ENCODE measurements around the gene SEMA3C. TPM values are rescaled to one million over a fixed set of nuclear protein-coding genes. Genes with fewer than 3 reads are reported as not detected.
A peak's percentile ranks its signal among the peaks of the same experiment; 100 is the strongest.

Gene SEMA3C
- total and polyA plus RNA-seq, 4 donors = 3.3 to 86.8 (median 15.9) TPM

- H3K4me3 ChIP-seq (ENCODE audit: low read length in 2 of 2) = no peak overlapping the region
- no peaks in the 10 kb centered on the region for H3K36me3 ChIP-seq (ENCODE audit: control insufficient read depth in 1 of 2, insufficient read depth in 2 of 2, low read length in 1 of 2)
- ATAC-seq (ENCODE audit: low FRiP score) = no peak
- WGBS, 2 donors = 99 to 100% methylated on average over 1 of the region's 1 CpG
- no peak overlapping the region for H3K27ac ChIP-seq (ENCODE audit: low read depth in 1 of 2, low read length in 2 of 2)
- intact Hi-C loops (cut with DNase I) = no loop called here
- H3K9me3 ChIP-seq (ENCODE audit: control insufficient read depth, low read length) = no peaks in the 10 kb centered on the region
- peaks cover 0 to 3% of the 10 kb centered on the region in 2 donors for H3K4me1 ChIP-seq (ENCODE audit: control insufficient read depth in 1 of 2, insufficient read depth in 2 of 2, low read length in 2 of 2)
- no peaks in the 10 kb centered on the region for H3K27me3 ChIP-seq (ENCODE audit: control insufficient read depth in 1 of 2, insufficient read depth in 2 of 2, low read length in 1 of 2)
- DNase-seq = no peak
Observed at GRCh38 chr7:80902019-80902418, 16.8 kb downstream of the SEMA3C start.

GRCh38 chr7:80900583-80901576, 18.0 kb downstream of the SEMA3C start:
- intact Hi-C loops (cut with DNase I) = no loop called here
- no peak overlapping the region for H3K4me3 ChIP-seq (ENCODE audit: low read length in 2 of 2)
- peak overlapping the region; percentile 67 to 86 for H3K27ac ChIP-seq (ENCODE audit: low read depth in 1 of 2, low read length in 2 of 2)
- no peaks in the 10 kb centered on the region for H3K36me3 ChIP-seq (ENCODE audit: control insufficient read depth in 1 of 2, insufficient read depth in 2 of 2, low read length in 1 of 2)
- ATAC-seq (ENCODE audit: low FRiP score) (no peak), DNase-seq (no peak)
- WGBS, 2 donors = 33 to 43% methylated on average over 4 of the region's 4 CpGs
- H3K4me1 ChIP-seq (ENCODE audit: control insufficient read depth in 1 of 2, insufficient read depth in 2 of 2, low read length in 2 of 2) = peaks cover 0 to 3% of the 10 kb centered on the region in 2 donors
- no peaks in the 10 kb centered on the region for H3K9me3 ChIP-seq (ENCODE audit: control insufficient read depth, low read length)
- no peaks in the 10 kb centered on the region for H3K27me3 ChIP-seq (ENCODE audit: control insufficient read depth in 1 of 2, insufficient read depth in 2 of 2, low read length in 1 of 2)

DNA sequence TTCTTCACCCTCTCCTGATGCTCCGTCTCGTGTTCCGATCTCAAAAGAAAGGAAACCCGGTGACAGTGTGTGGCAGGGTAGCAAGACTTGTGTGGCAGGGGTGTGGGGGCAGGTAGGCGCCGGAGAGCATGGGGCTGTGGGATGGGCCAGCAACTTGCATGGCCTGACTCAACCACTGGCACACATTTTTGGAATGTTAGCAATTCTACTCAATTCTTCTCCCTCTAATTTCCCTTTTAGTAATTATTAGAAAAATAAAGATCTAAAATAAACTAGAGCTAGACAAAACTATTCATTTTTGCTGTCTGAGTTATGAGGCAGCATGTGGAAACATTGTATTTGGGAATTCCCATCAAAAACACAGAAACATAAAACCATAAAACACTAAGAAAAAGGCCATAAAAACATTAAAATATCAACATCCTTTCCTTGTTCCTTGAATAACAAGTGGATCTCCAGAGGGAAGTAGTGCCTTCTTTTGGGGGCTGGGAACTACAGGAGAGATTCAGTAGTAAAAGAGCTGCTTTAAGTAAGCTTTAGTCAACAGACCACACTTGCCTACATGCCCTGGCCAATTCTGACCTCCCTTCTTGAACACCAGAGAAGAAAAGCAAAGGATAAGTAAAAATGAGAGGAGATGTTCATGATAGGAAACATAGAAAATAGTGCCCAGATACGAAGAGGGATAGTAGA, 21.8 kb downstream of the SEMA3C start:
- no peaks in the 10 kb centered on the region for H3K36me3 ChIP-seq (ENCODE audit: control insufficient read depth in 1 of 2, insufficient read depth in 2 of 2, low read length in 1 of 2)
- no peaks in the 10 kb centered on the region for H3K27me3 ChIP-seq (ENCODE audit: control insufficient read depth in 1 of 2, insufficient read depth in 2 of 2, low read length in 1 of 2)
- DNase-seq (no peak), ATAC-seq (ENCODE audit: low FRiP score) (peak; percentile 29)
- no peaks in the 10 kb centered on the region for H3K9me3 ChIP-seq (ENCODE audit: control insufficient read depth, low read length)
- H3K4me3 ChIP-seq (ENCODE audit: low read length in 2 of 2) = no peak overlapping the region
- 77 to 80% methylated on average over 7 of the region's 7 CpGs for WGBS, 2 donors
- intact Hi-C loops (cut with DNase I) = no loop called here
- H3K27ac ChIP-seq (ENCODE audit: low read depth in 1 of 2, low read length in 2 of 2) = peak overlapping the region in 1 of 2 donors; percentile 8
- H3K4me1 ChIP-seq (ENCODE audit: control insufficient read depth in 1 of 2, insufficient read depth in 2 of 2, low read length in 2 of 2) = no peaks in the 10 kb centered on the region

- peaks cover 0 to 2% of the 10 kb centered on the region in 2 donors for H3K4me1 ChIP-seq (ENCODE audit: control insufficient read depth in 1 of 2, insufficient read depth in 2 of 2, low read length in 2 of 2)
- ATAC-seq (ENCODE audit: low FRiP score) (no peak), DNase-seq (no peak)
- no peak overlapping the region for H3K4me3 ChIP-seq (ENCODE audit: low read length in 2 of 2)
- H3K27me3 ChIP-seq (ENCODE audit: control insufficient read depth in 1 of 2, insufficient read depth in 2 of 2, low read length in 1 of 2) = no peaks in the 10 kb centered on the region
- intact Hi-C loops (cut with DNase I) = no loop called here
- H3K9me3 ChIP-seq (ENCODE audit: control insufficient read depth, low read length) = no peaks in the 10 kb centered on the region
- WGBS, 2 donors = 81 to 88% methylated on average over 4 of the region's 4 CpGs
- no peaks in the 10 kb centered on the region for H3K36me3 ChIP-seq (ENCODE audit: control insufficient read depth in 1 of 2, insufficient read depth in 2 of 2, low read length in 1 of 2)
- no peak overlapping the region for H3K27ac ChIP-seq (ENCODE audit: low read depth in 1 of 2, low read length in 2 of 2)
Observed at GRCh38 chr7:80895056-80895455, 23.8 kb downstream of the SEMA3C start.

DNA sequence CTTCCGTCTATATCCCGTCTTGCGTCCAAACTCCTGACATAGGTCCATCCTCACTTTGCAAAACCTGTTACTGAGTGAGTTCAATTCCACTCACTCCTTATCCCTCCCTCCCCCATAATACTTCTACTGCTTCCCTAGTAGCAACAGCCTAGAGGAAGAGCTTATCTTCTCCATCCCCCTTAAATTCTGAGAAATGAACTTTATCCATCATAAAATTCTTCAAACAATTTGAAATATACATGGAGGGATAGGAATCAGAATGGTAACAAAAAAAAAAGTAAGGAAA, 27.6 kb downstream of the SEMA3C start:
- H3K27ac ChIP-seq (ENCODE audit: low read depth in 1 of 2, low read length in 2 of 2) = no peak overlapping the region
- DNase-seq = no peak
- H3K27me3 ChIP-seq (ENCODE audit: control insufficient read depth in 1 of 2, insufficient read depth in 2 of 2, low read length in 1 of 2) = no peaks in the 10 kb centered on the region
- no peak overlapping the region for H3K4me3 ChIP-seq (ENCODE audit: low read length in 2 of 2)
- no peak for ATAC-seq (ENCODE audit: low FRiP score)
- H3K9me3 ChIP-seq (ENCODE audit: control insufficient read depth, low read length) = no peaks in the 10 kb centered on the region
- WGBS, 2 donors = 99 to 100% methylated on average over 3 of the region's 3 CpGs
- H3K36me3 ChIP-seq (ENCODE audit: control insufficient read depth in 1 of 2, insufficient read depth in 2 of 2, low read length in 1 of 2) = no peaks in the 10 kb centered on the region
- intact Hi-C loops (cut with DNase I) = no loop called here
- peaks cover 0 to 2% of the 10 kb centered on the region in 2 donors for H3K4me1 ChIP-seq (ENCODE audit: control insufficient read depth in 1 of 2, insufficient read depth in 2 of 2, low read length in 2 of 2)

DNA sequence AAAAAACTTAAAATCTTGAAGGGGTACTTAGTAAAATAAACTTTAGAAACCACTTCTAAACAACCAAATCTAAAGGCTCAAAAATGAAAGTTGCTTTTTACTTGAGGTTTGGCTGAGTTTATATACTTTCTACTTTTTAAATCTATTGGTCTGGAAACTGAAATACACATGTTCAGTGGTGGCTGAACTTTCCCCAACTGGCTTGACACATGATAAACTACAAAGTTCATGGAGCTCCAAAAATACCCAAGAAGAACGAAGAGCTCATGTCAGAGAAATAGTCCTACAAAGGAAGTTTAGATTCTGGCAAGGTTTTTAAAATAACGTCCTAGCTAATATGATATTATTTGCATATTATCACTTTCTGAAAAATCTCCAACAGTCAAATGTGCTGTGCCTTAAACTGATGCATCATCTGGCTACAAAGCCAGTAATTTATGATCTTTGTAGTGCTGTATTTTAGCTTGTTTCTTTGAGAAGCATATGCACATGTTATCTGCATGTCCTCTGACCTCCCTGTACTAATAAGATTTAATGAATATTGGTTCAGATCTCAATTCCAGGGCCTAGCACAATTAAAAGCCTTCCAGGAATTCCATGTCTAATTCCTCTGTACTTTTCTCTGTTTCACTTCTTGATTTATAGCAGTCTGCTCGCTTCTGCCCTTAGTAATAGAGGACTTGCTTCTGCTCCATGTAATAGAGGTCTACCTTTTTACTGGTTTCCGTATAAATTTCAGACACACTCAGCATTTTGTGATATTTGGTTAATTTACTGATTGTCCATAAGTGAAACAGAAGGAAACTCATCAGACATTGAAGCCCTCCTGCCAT, 28.2 kb downstream of the SEMA3C start:
- Histone ChIP-seq H3K4me1 (ENCODE audit: control insufficient read depth in 1 of 2, insufficient read depth in 2 of 2, low read length in 2 of 2) (peaks cover 0 to 2% of the 10 kb centered on the region in 2 donors), H3K4me3 (ENCODE audit: low read length in 2 of 2) (no peak overlapping the region), H3K9me3 (ENCODE audit: control insufficient read depth, low read length) (no peaks in the 10 kb centered on the region), H3K36me3 (ENCODE audit: control insufficient read depth in 1 of 2, insufficient read depth in 2 of 2, low read length in 1 of 2) (no peaks in the 10 kb centered on the region), H3K27me3 (ENCODE audit: control insufficient read depth in 1 of 2, insufficient read depth in 2 of 2, low read length in 1 of 2) (no peaks in the 10 kb centered on the region), H3K27ac (ENCODE audit: low read depth in 1 of 2, low read length in 2 of 2) (no peak overlapping the region)
- no peak for ATAC-seq (ENCODE audit: low FRiP score)
- 46 to 50% methylated on average over 4 of the region's 4 CpGs for WGBS, 2 donors
- DNase-seq = no peak
- intact Hi-C loops (cut with DNase I) = no loop called here

DNA sequence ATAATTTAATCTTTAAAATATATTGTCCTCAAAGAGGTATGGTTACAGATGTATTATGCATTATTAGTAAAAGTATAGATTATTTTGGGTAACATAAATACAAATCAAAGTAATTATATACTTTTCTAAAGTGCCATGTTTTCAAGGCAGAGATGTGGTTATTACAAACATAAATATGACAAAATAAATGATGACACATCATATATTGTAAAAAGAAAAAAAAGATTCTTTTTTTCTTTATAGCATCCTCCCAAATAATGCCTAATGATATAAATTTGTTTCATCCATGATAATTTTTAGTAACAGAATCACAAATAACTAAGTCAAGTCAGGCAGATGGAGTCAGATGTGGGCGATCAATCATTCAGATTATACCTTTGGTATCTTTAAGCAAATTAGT, 29.3 kb downstream of the SEMA3C start:
- Histone ChIP-seq H3K27me3 (ENCODE audit: control insufficient read depth in 1 of 2, insufficient read depth in 2 of 2, low read length in 1 of 2) (no peaks in the 10 kb centered on the region), H3K4me1 (ENCODE audit: control insufficient read depth in 1 of 2, insufficient read depth in 2 of 2, low read length in 2 of 2) (peaks cover 0 to 2% of the 10 kb centered on the region in 2 donors), H3K4me3 (ENCODE audit: low read length in 2 of 2) (no peak overlapping the region), H3K27ac (ENCODE audit: low read depth in 1 of 2, low read length in 2 of 2) (no peak overlapping the region), H3K36me3 (ENCODE audit: control insufficient read depth in 1 of 2, insufficient read depth in 2 of 2, low read length in 1 of 2) (no peaks in the 10 kb centered on the region), H3K9me3 (ENCODE audit: control insufficient read depth, low read length) (no peaks in the 10 kb centered on the region)
- ATAC-seq (ENCODE audit: low FRiP score) (no peak), DNase-seq (no peak)
- 93 to 96% methylated on average over 1 of the region's 1 CpG for WGBS, 2 donors
- intact Hi-C loops (cut with DNase I) = no loop called here

DNA sequence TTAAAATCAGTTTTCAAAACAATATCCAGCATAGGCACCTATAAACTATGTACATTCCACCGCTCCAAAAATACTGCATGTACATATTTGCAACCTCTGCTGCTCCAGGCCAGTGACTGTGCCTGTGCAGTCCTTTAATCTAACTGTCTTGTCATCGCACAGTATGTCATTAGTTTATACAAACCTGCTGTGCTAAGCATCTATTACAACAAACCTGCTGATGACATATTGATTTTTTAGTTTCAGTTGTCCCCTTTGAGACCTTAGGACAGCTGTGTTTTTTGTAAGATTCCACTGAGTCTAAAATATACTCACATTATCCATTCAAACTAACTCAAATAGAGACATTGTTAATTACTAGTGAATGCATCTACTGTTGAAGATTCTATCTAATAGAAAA, 33.1 kb downstream of the SEMA3C start:
- ATAC-seq (ENCODE audit: low FRiP score) (no peak), DNase-seq (no peak)
- Histone ChIP-seq H3K27me3 (ENCODE audit: control insufficient read depth in 1 of 2, insufficient read depth in 2 of 2, low read length in 1 of 2) (no peaks in the 10 kb centered on the region), H3K4me1 (ENCODE audit: control insufficient read depth in 1 of 2, insufficient read depth in 2 of 2, low read length in 2 of 2) (peaks cover 1 to 4% of the 10 kb centered on the region in 2 donors), H3K36me3 (ENCODE audit: control insufficient read depth in 1 of 2, insufficient read depth in 2 of 2, low read length in 1 of 2) (no peaks in the 10 kb centered on the region), H3K9me3 (ENCODE audit: control insufficient read depth, low read length) (no peaks in the 10 kb centered on the region), H3K4me3 (ENCODE audit: low read length in 2 of 2) (no peak overlapping the region), H3K27ac (ENCODE audit: low read depth in 1 of 2, low read length in 2 of 2) (no peak overlapping the region)
- intact Hi-C loops (cut with DNase I) = no loop called here
- WGBS, 2 donors = 93 to 97% methylated on average over 2 of the region's 2 CpGs
